GOT3 (cell line): ENCODE results near the gene XDH.

Experiments
- DNase-seq: peaks from one replicate; lab custom pipeline; 2025; ENCODE audit warnings: mixed read lengths; lab: John Stamatoyannopoulos, UW

The XDH gene

GRCh38 chr2:31365348-31365747 lies 49.2 kb downstream of the XDH start:
- no peak for DNase-seq

DNA sequence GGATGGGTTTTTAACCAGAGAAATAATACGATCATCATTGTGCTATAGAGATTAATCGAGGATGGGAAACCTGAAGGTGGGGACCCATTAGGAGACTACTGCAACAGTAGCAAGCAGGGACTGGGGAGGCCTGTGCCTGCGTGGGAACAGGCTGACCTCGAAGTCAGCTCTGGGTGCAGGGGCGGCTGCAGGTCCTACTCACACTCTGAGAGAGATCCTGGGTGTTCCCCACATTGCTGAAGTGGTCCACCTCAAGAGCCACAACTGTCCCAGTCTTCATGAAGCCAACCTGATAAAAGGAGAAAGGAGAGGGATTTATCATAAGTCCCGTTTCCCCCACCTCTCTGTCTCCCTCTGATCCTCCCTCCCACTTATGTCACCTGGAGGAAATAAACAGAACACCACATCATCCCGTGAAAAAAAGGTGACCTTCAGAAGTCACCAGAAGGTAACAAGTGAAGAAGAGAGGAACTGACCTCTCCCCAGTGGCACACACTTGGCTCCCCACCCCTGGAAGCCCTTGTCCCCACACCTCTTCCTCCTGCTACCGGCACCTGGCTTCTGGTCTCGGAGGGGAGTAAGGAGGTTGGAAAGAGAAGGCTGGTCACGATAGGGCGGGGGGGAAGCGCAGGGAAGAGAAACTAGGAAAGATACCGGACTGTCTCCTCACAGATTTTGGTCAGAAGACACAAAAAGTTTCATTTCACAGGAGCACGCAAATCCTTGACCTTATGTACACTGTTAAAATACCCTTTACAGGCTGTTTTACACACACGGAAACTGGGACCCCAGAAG lies 50.4 kb downstream of the XDH start:
- no peak for DNase-seq

DNA sequence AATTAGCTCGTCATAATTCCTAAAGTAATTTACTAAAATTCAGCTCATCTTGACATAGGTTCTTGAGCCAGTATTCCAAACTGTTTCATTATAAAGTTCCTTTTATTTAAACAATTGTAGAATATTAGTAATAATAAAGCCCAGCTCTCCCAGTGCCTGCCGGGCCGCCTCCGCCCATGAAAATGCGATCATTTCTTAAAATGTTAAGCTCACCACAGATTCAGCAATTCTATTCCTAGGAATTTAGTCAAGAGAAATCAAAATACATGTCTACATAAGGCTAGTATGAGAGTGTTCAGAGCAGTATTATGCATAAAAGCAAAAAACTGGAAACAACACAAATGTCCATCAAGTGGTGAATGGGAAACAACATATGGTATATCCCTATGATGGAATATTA lies 52.0 kb downstream of the XDH start:
- DNase-seq: no peak

DNA sequence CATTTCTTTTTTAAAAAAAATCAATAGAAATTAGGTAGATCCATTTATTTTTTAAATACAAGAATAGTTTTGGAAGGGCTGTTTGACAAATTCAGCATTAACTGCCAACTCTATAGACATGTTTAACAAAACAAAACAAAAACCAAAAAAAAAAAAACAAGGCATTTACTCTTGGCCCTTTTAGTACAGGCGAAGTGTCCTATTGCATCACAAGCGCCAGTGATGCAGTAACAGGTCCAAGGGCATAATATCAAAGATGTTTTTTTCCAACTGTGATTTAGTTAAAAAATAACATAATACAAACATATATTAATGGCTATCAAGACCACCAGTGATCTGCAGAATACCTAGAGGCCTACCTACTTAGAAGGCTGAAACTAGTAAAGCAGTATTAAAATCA lies 55.3 kb downstream of the XDH start:
- DNase-seq: no peak

- no peak for DNase-seq
Observed at GRCh38 chr2:31354837-31355236, 59.7 kb downstream of the XDH start.

DNA sequence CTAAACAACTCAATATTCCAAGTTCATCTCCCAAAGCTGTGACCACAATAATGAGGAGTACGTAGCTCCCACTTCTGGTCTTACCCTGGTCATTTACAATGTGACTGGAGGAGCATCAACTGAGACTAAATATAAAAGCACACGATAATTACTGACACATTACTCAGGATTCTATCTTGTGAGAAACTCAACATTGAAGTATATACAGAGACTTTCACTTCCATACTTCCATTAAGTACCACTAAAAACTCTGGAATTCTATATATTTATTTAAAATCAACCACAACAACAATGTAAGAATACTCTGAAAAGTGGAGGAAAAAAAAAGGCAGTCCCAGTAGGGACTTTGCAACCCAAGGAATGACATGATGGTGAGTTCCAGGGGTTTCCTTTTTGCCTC lies 61.4 kb downstream of the XDH start:
- no peak for DNase-seq

DNA sequence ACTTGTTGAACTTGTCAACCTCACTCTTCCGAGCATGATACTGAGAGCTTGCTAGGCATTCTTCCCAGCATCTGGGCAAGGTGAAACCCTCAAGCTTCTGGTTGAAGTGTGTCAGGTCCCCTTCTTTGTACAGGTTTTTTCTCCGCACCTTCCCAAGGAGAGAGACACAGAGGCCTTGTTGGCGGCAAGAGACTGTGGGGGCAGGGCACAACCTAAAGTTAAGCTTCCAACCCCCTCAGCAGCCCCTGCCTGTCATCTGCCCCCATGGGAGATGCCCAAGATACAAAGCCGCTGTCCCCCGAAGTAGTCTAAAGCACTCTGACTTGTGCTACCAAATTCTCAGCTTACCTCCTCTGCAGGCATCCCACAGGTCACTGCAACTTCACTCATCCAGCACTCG lies 64.9 kb downstream of the XDH start:
- no peak for DNase-seq

DNA sequence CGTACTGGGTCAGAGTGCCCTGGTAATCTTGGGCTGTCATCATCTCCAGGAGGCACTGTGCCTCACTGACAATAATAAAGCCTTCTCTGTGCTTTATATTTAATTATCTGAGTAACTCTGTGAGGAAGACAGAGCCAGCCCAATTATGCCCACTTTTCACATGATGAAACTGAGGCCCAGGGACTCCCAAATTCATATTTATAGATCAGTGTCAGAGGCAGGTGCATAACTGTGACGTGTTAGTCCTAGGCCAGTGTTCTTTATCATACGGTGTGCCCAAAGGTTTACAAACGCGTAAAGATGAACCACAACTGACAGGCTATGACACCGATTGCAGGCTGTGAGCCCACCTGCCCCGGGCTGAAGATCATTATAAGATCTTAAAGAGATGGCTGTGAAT lies 65.4 kb downstream of the XDH start:
- DNase-seq: no peak

GRCh38 chr2:31348618-31349017 lies 65.9 kb downstream of the XDH start:
- DNase-seq: no peak

GRCh38 chr2:31347750-31348149 lies 66.8 kb downstream of the XDH start:
- no peak for DNase-seq

- no peak for DNase-seq
Observed at GRCh38 chr2:31347319-31347718, 67.2 kb downstream of the XDH start.

DNA sequence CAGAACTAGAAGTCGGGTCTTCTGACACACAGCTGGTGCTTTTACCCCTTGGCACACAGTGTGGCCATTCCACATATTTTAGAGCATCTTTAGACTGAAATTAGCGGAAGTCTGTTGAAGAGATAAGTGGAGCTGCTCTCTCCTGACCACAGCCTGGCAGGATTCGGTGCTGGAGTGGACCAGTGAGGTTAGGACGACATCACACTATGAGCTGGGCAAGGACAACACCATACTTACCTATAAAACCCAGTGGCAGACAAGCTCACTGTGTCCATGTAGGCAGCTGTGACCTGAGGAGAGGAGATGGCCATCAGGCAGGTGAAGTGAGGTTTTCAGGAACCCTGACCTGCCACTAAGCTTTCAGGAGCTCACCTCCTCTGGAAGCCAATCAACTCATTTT lies 70.1 kb downstream of the XDH start:
- DNase-seq: no peak

DNA sequence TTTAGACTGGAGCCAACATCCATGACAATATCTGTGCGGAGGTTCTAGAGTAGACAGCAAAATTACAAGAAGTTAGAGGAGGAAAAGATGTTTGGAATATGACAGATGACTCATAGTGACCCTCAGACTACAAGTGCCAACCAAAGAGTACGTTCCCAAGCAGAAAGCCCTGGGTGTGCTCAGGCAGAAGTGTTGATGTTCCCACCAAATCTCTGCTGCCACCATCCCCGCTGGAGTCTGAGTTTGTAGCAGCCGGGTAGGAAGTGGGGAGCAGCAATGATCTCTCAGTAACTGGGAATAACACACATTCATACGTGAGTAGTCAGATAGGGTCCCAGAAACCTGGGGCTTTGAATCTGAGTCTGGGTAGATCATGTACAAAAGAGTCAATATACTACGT lies 73.2 kb downstream of the XDH start:
- DNase-seq: no peak

DNA sequence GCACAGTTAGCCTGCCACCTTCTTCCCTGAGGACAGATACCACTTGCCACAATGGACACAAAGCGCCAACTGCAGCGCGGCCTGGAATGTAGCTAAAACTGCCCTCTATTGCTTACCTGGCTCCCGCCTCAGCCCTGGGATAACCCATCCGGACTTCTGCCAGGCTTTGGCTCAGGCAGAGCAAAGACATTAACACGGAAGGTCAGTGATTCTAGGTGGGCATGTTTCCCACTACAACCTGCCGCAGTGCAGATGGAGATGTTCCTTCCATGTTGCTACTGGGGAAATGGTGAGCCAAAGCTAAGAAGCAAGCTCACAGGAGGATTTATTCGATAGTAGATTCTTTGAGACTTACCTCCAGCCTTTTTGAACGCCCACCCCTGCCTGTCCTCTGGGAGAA lies 74.8 kb downstream of the XDH start:
- DNase-seq: no peak

DNA sequence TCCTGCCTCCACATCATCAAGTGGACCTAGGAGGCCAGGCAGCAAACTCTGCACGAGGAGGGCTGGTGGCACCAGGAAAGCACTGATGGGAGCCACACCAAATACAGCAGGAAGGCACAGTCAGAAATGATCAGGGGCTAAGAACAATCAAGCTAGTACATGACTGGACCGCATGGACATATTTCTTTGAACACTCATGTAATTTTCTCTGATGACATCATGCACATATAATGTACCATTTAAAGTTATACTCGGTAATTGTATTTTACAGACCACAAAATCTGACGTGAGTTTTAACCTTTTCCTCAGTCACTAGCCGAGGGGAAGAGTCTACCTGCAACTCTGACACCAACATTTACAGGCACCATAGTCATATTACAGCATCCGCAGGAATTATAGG lies 76.7 kb downstream of the XDH start:
- no peak for DNase-seq

- DNase-seq: no peak
Observed at GRCh38 chr2:31337197-31337596, 77.3 kb downstream of the XDH start.

DNA sequence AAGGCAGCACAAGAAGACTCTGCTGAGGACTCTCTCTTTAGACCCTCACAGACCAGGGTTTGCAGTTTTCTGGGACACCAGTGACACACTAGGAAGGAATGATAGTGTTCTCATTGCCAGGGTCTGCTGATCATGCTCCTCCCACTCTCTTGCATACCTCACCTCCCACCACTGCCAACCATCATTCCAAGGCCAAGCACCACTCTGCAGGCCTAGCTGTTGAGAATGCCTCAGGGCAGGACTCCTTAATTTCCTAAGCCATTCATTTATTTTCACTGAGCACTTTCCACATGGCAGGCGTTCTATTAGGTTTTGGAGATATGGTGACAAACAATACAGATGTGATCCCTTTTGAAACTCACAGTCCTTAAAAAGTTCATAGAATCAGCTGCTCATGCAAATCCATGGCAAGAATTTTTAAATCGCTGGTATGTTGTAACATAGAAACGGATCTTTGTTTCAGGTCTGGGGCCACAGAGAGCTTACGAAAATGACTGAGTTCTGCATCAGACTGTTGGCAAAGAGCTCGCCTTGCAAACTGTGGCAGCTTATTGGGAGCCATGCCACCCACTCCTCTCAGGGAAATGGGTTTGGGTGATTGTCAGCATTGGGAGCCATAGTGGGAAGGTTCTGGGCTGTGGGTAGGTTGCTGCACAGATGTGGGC lies 78.5 kb downstream of the XDH start:
- no peak for DNase-seq

GRCh38 chr2:31334311-31335026 lies 80.1 kb downstream of the XDH start:
- no peak for DNase-seq

DNA sequence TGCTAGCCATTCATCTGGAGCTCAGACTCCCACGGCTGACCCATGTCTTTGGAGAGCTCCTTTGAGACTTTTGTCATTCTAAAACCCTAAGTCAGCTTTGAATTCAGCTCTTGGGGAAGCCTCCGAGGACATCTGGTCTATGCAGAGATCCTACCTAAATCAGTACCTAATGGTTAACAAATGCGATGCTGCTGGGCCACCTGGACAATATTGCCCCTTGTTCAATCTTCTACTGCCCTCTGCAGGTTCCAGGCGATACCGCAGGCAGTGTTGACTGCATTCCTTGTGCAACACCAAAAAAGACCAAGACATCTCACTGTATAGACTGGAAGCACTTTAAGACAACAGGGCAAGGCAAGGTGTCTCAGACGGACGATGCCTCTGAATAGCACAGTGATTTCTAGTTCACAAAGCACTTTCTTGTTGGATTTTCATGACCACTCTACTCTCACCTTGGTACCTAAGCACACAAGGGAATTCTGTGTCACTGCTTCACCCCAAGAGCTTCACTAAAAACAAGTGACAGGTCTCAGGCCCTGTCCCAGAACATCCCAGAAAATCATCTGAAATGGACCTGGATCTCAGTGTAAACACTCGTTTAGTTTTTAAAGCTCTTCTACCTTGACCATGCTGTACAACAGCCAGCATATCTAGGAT lies 80.9 kb downstream of the XDH start:
- DNase-seq: peak; percentile 4

DNA sequence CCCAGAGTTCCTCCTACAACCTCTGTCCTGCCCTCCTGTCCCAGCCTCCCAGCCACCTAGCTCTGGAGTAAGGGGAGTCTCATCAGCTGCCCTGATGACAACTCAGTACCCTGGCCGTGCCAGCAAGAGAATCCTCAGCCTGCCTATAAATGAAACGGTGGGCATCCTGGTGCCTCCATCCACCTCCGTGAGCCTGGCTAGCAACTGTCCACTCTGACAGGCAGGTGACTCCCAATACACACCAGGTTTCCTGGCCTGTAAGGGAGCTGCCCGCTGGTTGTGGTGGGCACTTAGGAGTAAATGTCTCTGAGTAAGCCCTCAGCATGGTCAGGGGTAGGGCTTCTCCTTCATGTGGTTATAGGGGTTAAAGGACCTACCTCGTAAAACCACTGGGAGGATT lies 81.5 kb downstream of the XDH start:
- DNase-seq: no peak

DNA sequence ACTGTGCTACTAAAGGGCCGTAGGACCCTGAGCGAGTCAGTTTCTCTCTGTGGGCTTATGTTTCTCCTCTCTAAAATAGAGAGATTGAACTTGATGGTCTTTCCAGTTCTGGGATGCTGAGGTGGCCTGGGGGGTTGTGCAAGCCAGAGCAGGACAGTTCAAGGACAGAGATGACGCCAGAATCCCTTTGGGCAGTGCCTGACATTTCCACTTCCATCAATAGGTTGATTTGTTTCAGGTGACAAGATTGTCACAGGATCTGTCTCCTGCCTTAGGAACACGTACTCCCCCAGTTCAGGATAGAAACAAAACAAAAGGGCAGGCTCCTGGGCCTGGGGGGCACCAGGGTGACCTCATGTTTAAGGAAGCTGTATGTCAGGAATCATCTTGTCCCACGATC lies 82.0 kb downstream of the XDH start:
- DNase-seq: no peak

DNA sequence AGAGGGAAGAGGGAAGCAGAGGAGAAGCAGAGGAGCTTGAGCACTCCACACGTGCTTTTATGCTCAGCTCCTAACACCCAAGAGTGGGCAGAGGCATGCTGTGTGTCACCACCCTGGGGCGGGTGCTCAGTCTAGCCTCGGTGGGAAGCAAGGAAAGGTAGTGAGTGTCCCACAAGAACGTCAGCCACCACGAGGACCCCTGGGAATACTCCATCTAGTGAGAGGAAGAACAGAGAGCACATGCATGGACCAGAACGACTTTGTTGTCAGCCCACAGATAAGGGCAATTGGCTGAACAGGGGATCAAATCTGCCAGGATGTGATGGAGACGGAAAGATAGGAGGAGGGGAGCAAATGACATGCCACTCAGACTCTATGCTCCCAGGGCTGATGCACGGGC lies 83.4 kb downstream of the XDH start:
- no peak for DNase-seq
